GM18907 (cell line): Measurements from ENCODE around the gene OSM.

ENCODE experiments used
- ATAC-seq: cut with Tn5 transposase; IDR thresholded peaks from one replicate; pipeline ENCODE4 v1.9.1; 2021; ENCODE audit warnings: mild to moderate bottlenecking, moderate library complexity; ENCODE audit not compliant: unreplicated experiment

OSM gene

DNA sequence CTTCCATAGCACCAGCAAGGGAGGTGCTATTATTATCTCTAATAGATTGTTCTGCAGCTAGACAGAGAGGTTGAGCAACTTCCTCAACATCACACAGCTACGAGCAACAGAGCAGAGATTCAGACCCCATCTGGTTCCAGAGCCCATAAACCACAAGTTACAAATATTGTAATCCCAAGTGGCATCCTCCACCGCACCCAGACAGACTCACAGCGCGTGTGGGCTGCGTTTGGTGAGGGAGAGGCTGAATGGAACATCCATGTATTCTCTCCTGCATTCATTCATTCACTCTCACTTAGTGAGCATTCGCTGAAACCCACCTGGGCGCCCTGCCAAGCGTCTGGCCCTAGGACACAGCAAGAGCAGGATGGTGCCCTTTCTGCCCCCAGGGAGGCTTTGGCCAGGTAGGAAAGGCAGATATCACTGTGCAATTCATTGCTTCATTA is 53.6 kb downstream of the OSM start:
- ATAC-seq: no peak
